AG08395 (cell line): Measurements from ENCODE around the gene SEPTIN8.

Source experiments
- DNase-seq: peaks from one replicate; pipeline ENCODE4 v3.0.0; 2012; ENCODE audit warnings: mixed read lengths, low spot score

SEPTIN8 gene

GRCh38 chr5:132763181-132764036 is 13.6 kb downstream of the SEPTIN8 start:
- DNase-seq: no peak

- DNase-seq: no peak
Measured at GRCh38 chr5:132762246-132763000, 14.6 kb downstream of the SEPTIN8 start.

- no peak for DNase-seq
Measured at GRCh38 chr5:132761321-132762240, 15.5 kb downstream of the SEPTIN8 start.

- no peak for DNase-seq
Measured at GRCh38 chr5:132760601-132761317, 16.3 kb downstream of the SEPTIN8 start.

GRCh38 chr5:132760049-132760420 is 17.0 kb downstream of the SEPTIN8 start:
- DNase-seq: no peak

GRCh38 chr5:132759114-132760048 is 17.7 kb downstream of the SEPTIN8 start:
- no peak for DNase-seq

GRCh38 chr5:132758451-132758850 is 18.6 kb downstream of the SEPTIN8 start:
- no peak for DNase-seq

GRCh38 chr5:132756542-132756941 is 20.5 kb downstream of the SEPTIN8 start:
- no peak for DNase-seq

GRCh38 chr5:132754947-132755346 is 22.1 kb downstream of the SEPTIN8 start:
- no peak for DNase-seq

- no peak for DNase-seq
Measured at GRCh38 chr5:132754111-132754510, 22.9 kb downstream of the SEPTIN8 start.

GRCh38 chr5:132753135-132753987 is 23.7 kb downstream of the SEPTIN8 start:
- DNase-seq: no peak

GRCh38 chr5:132752581-132753125 is 24.4 kb downstream of the SEPTIN8 start:
- no peak for DNase-seq

- DNase-seq: no peak
Measured at GRCh38 chr5:132751971-132752580, 25.0 kb downstream of the SEPTIN8 start.

- peak; percentile 69 for DNase-seq
Measured at GRCh38 chr5:132751444-132751843, 25.6 kb downstream of the SEPTIN8 start.

GRCh38 chr5:132750471-132751230 is 26.4 kb downstream of the SEPTIN8 start:
- DNase-seq: no peak

GRCh38 chr5:132749506-132749905 is 27.5 kb downstream of the SEPTIN8 start:
- no peak for DNase-seq

GRCh38 chr5:132748522-132749000 is 28.5 kb downstream of the SEPTIN8 start:
- DNase-seq: no peak
